HEK293 (cell line): Measurements from ENCODE around the gene NDUFS7.

Experiments used
- EGR2 ChIP-seq: fragments of 450-650 bp; formaldehyde crosslinking; IDR thresholded peaks from 2 replicates; pipeline ENCODE4 v1.5.1; 2016; ENCODE audit warnings: low read depth, missing biosample characterization, missing genetic modification characterization
- KLF16 ChIP-seq: fragments of 450-650 bp; formaldehyde crosslinking; IDR thresholded peaks from 2 replicates; pipeline ENCODE4 v1.5.1; 2017; ENCODE audit warnings: missing biosample characterization, missing genetic modification characterization
- KLF8 ChIP-seq: fragments of 450-650 bp; formaldehyde crosslinking; IDR thresholded peaks from 2 replicates; pipeline ENCODE4 v1.5.1; 2016; ENCODE audit warnings: missing biosample characterization, missing genetic modification characterization
- SETDB1 ChIP-seq: IDR thresholded peaks from one replicate; pipeline ENCODE4 v1.6.1; 2017; ENCODE audit warnings: mild to moderate bottlenecking, low read length, moderate library complexity, mixed read lengths; ENCODE audit not compliant: insufficient read length
- TRIM28 ChIP-seq: IDR thresholded peaks from 2 replicates; pipeline ENCODE4 v1.6.1; 2011; ENCODE audit warnings: low read length, control low read depth, borderline replicate concordance
- ZBTB48 ChIP-seq: fragments of 450-650 bp; formaldehyde crosslinking; IDR thresholded peaks from 2 replicates; pipeline ENCODE4 v1.5.1; 2016; ENCODE audit warnings: missing biosample characterization, missing genetic modification characterization
- ZFP41 ChIP-seq: fragments of 450-650 bp; formaldehyde crosslinking; IDR thresholded peaks from 2 replicates; pipeline ENCODE4 v1.5.1; 2016; ENCODE audit warnings: missing biosample characterization, missing genetic modification characterization, borderline replicate concordance
- ZIC2 ChIP-seq: fragments of 450-650 bp; formaldehyde crosslinking; IDR thresholded peaks from 2 replicates; pipeline ENCODE4 v1.5.1; 2016; ENCODE audit warnings: missing biosample characterization, missing genetic modification characterization
- ZNF10 ChIP-seq: fragments of 450-650 bp; formaldehyde crosslinking; IDR thresholded peaks from 2 replicates; pipeline ENCODE4 v1.5.1; 2017; ENCODE audit warnings: missing biosample characterization, missing genetic modification characterization
- ZNF112 ChIP-seq: fragments of 450-650 bp; formaldehyde crosslinking; IDR thresholded peaks from 2 replicates; pipeline ENCODE4 v1.5.0; 2017; ENCODE audit warnings: missing biosample characterization, missing genetic modification characterization
- ZNF114 ChIP-seq: fragments of 450-650 bp; formaldehyde crosslinking; IDR thresholded peaks from 2 replicates; pipeline ENCODE4 v1.5.0; 2017; ENCODE audit warnings: missing biosample characterization, missing genetic modification characterization
- ZNF174 ChIP-seq: fragments of 450-650 bp; formaldehyde crosslinking; IDR thresholded peaks from 2 replicates; pipeline ENCODE4 v1.5.0; 2017; ENCODE audit warnings: missing biosample characterization, mild to moderate bottlenecking, missing genetic modification characterization
- ZNF175 ChIP-seq: fragments of 450-650 bp; formaldehyde crosslinking; IDR thresholded peaks from 2 replicates; pipeline ENCODE4 v1.5.1; 2016; ENCODE audit warnings: missing biosample characterization, missing genetic modification characterization
- ZNF214 ChIP-seq: fragments of 450-650 bp; formaldehyde crosslinking; IDR thresholded peaks from 2 replicates; pipeline ENCODE4 v1.5.1; 2017; ENCODE audit warnings: missing biosample characterization, mild to moderate bottlenecking, missing genetic modification characterization, borderline replicate concordance
- ZNF239 ChIP-seq: fragments of 450-650 bp; formaldehyde crosslinking; IDR thresholded peaks from 2 replicates; pipeline ENCODE4 v1.5.1; 2016; ENCODE audit warnings: missing biosample characterization, missing genetic modification characterization
- ZNF311 ChIP-seq: fragments of 450-650 bp; formaldehyde crosslinking; IDR thresholded peaks from 2 replicates; pipeline ENCODE4 v1.5.1; 2017; ENCODE audit warnings: missing biosample characterization, missing genetic modification characterization, borderline replicate concordance
- ZNF37A ChIP-seq: fragments of 450-650 bp; IDR thresholded peaks from 2 replicates; pipeline ENCODE4 v1.5.1; 2018; ENCODE audit warnings: missing biosample characterization, missing genetic modification characterization
- ZNF549 ChIP-seq: fragments of 450-650 bp; IDR thresholded peaks from 2 replicates; pipeline ENCODE4 v1.5.1; 2018; ENCODE audit warnings: missing biosample characterization, missing genetic modification characterization, mild to moderate bottlenecking, inconsistent platforms, moderate library complexity
- ZNF571 ChIP-seq: fragments of 450-650 bp; formaldehyde crosslinking; IDR thresholded peaks from 2 replicates; pipeline ENCODE4 v1.5.0; 2017; ENCODE audit warnings: missing biosample characterization, missing genetic modification characterization
- ZNF610 ChIP-seq: fragments of 450-650 bp; formaldehyde crosslinking; IDR thresholded peaks from 2 replicates; pipeline ENCODE4 v1.5.1; 2016; ENCODE audit warnings: missing biosample characterization, missing genetic modification characterization, borderline replicate concordance
- ZNF654 ChIP-seq: fragments of 450-650 bp; formaldehyde crosslinking; IDR thresholded peaks from 2 replicates; pipeline ENCODE4 v1.5.1; 2016; ENCODE audit warnings: low read depth, missing biosample characterization, missing genetic modification characterization
- ZNF660 ChIP-seq: fragments of 450-650 bp; IDR thresholded peaks from 2 replicates; pipeline ENCODE4 v1.5.1; 2018; ENCODE audit warnings: missing biosample characterization, mild to moderate bottlenecking, missing genetic modification characterization
- ZNF791 ChIP-seq: fragments of 450-650 bp; formaldehyde crosslinking; IDR thresholded peaks from 2 replicates; pipeline ENCODE4 v1.5.1; 2016; ENCODE audit warnings: missing biosample characterization, missing genetic modification characterization
- ZXDB ChIP-seq: fragments of 450-650 bp; formaldehyde crosslinking; IDR thresholded peaks from 2 replicates; pipeline ENCODE4 v1.5.1; 2016; ENCODE audit warnings: missing biosample characterization, missing genetic modification characterization
- TF ChIP-seq, protein P1 (sequence below): fragments of 450-650 bp; formaldehyde crosslinking; IDR thresholded peaks from 2 replicates; pipeline ENCODE4 v1.5.1; 2016; ENCODE audit warnings: missing biosample characterization, missing genetic modification characterization
- TF ChIP-seq, protein P2 (sequence below): fragments of 450-650 bp; formaldehyde crosslinking; IDR thresholded peaks from 2 replicates; pipeline ENCODE4 v1.5.1; 2016; ENCODE audit warnings: missing biosample characterization, missing genetic modification characterization
- TF ChIP-seq, protein P3 (sequence below): fragments of 450-650 bp; formaldehyde crosslinking; IDR thresholded peaks from 2 replicates; pipeline ENCODE4 v1.5.1; 2016; ENCODE audit warnings: missing biosample characterization, missing genetic modification characterization
- TF ChIP-seq, protein P4 (sequence below): fragments of 450-650 bp; formaldehyde crosslinking; IDR thresholded peaks from 2 replicates; pipeline ENCODE4 v1.5.1; 2016; ENCODE audit warnings: missing biosample characterization, missing genetic modification characterization
- TF ChIP-seq, protein P5 (sequence below): fragments of 450-650 bp; formaldehyde crosslinking; IDR thresholded peaks from 2 replicates; pipeline ENCODE4 v1.5.1; 2016; ENCODE audit warnings: missing biosample characterization, missing genetic modification characterization
- TF ChIP-seq, protein P6 (sequence below): fragments of 450-650 bp; formaldehyde crosslinking; IDR thresholded peaks from 2 replicates; pipeline ENCODE4 v1.5.1; 2016; ENCODE audit warnings: missing biosample characterization, missing genetic modification characterization

Gene NDUFS7

DNA sequence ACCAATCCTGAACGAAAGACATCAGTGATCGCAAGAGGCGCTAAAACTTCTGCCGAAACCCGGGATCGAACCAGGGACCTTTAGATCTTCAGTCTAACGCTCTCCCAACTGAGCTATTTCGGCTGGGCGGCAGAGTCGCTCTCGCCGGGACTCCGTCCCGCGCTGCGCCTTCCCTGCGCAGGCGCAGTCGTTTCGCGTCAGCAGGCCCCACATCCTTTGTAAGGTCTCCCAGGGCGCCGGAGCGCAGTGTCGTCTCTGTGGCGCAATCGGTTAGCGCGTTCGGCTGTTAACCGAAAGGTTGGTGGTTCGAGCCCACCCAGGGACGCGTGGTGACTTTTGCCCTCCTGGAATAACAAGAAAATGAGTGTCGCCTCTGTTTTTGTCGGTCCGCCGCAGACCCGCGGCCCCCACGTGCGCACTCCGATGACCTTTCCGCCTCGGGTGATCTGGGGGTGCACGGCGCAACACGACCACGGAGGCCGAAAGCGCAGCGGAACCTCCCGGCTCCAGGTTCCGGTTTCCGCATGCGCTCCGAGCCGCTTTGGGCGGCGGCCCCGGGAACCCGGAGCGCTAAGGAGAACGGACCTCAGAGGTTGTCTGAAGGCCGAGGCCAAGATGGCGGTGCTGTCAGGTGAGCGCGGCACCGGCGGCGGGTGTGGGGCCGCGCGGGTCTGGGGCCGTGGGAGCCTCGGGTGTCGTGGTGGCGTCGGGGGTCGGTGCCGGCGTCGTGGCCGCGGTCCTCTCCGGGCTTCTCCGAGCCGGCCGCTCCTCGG, at the start of gene NDUFS7 (continued):
- TF ChIP-seq, protein P1, sequence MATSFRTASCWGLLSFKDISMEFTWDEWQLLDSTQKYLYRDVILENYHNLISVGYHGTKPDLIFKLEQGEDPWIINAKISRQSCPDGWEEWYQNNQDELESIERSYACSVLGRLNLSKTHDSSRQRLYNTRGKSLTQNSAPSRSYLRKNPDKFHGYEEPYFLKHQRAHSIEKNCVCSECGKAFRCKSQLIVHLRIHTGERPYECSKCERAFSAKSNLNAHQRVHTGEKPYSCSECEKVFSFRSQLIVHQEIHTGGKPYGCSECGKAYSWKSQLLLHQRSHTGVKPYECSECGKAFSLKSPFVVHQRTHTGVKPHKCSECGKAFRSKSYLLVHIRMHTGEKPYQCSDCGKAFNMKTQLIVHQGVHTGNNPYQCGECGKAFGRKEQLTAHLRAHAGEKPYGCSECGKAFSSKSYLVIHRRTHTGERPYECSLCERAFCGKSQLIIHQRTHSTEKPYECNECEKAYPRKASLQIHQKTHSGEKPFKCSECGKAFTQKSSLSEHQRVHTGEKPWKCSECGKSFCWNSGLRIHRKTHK (tag by site-specific recombination), result no peak; the same call in 1 of the 2 replicates
- TF ChIP-seq KLF8, result peak; percentile 99
- no peak for TF ChIP-seq ZNF791 (tag by site-specific recombination)
- TF ChIP-seq, protein P2, sequence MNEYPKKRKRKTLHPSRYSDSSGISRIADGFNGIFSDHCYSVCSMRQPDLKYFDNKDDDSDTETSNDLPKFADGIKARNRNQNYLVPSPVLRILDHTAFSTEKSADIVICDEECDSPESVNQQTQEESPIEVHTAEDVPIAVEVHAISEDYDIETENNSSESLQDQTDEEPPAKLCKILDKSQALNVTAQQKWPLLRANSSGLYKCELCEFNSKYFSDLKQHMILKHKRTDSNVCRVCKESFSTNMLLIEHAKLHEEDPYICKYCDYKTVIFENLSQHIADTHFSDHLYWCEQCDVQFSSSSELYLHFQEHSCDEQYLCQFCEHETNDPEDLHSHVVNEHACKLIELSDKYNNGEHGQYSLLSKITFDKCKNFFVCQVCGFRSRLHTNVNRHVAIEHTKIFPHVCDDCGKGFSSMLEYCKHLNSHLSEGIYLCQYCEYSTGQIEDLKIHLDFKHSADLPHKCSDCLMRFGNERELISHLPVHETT (tag by site-specific recombination), result peak; percentile 100
- TF ChIP-seq EGR2, result peak; percentile 63
- peak; percentile 15 for TF ChIP-seq ZBTB48
- TF ChIP-seq ZNF610 (tag by site-specific recombination), result peak; percentile 94
- TF ChIP-seq ZNF311 (tag by site-specific recombination), result no peak
- TF ChIP-seq ZNF10 (tag by site-specific recombination), result peak; percentile 59
- peak; percentile 90; the same call in 1 of the 2 replicates for TF ChIP-seq ZNF174 (tag by site-specific recombination)
- no peak for TF ChIP-seq SETDB1
- TF ChIP-seq ZNF660 (tag by site-specific recombination), result peak; percentile 99
- no peak; the same call in 1 of the 2 replicates for TF ChIP-seq ZNF654
- TF ChIP-seq, protein P3, sequence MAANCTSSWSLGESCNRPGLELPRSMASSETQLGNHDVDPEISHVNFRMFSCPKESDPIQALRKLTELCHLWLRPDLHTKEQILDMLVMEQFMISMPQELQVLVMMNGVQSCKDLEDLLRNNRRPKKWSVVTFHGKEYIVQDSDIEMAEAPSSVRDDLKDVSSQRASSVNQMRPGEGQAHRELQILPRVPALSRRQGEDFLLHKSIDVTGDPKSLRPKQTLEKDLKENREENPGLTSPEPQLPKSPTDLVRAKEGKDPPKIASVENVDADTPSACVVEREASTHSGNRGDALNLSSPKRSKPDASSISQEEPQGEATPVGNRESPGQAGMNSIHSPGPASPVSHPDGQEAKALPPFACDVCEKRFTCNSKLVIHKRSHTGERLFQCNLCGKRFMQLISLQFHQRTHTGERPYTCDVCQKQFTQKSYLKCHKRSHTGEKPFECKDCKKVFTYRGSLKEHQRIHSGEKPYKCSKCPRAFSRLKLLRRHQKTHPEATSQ, result peak; percentile 100
- no peak for TF ChIP-seq ZNF112 (tag by site-specific recombination)
- peak; percentile 97 for TF ChIP-seq KLF16
- peak; percentile 48; the same call in 1 of the 2 replicates for TF ChIP-seq ZNF37A
- peak; percentile 76; the same call in 1 of the 2 replicates for TF ChIP-seq ZNF214 (tag by site-specific recombination)
- TF ChIP-seq, protein P4, sequence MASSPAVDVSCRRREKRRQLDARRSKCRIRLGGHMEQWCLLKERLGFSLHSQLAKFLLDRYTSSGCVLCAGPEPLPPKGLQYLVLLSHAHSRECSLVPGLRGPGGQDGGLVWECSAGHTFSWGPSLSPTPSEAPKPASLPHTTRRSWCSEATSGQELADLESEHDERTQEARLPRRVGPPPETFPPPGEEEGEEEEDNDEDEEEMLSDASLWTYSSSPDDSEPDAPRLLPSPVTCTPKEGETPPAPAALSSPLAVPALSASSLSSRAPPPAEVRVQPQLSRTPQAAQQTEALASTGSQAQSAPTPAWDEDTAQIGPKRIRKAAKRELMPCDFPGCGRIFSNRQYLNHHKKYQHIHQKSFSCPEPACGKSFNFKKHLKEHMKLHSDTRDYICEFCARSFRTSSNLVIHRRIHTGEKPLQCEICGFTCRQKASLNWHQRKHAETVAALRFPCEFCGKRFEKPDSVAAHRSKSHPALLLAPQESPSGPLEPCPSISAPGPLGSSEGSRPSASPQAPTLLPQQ (tag by site-specific recombination), result peak; percentile 97
- no peak for TF ChIP-seq ZNF175 (tag by site-specific recombination)
- no peak for TF ChIP-seq ZNF571
- peak; percentile 53 for TF ChIP-seq ZIC2 (tag by site-specific recombination)
- no peak for TF ChIP-seq ZNF549 (tag by site-specific recombination)
- TF ChIP-seq, protein P5, sequence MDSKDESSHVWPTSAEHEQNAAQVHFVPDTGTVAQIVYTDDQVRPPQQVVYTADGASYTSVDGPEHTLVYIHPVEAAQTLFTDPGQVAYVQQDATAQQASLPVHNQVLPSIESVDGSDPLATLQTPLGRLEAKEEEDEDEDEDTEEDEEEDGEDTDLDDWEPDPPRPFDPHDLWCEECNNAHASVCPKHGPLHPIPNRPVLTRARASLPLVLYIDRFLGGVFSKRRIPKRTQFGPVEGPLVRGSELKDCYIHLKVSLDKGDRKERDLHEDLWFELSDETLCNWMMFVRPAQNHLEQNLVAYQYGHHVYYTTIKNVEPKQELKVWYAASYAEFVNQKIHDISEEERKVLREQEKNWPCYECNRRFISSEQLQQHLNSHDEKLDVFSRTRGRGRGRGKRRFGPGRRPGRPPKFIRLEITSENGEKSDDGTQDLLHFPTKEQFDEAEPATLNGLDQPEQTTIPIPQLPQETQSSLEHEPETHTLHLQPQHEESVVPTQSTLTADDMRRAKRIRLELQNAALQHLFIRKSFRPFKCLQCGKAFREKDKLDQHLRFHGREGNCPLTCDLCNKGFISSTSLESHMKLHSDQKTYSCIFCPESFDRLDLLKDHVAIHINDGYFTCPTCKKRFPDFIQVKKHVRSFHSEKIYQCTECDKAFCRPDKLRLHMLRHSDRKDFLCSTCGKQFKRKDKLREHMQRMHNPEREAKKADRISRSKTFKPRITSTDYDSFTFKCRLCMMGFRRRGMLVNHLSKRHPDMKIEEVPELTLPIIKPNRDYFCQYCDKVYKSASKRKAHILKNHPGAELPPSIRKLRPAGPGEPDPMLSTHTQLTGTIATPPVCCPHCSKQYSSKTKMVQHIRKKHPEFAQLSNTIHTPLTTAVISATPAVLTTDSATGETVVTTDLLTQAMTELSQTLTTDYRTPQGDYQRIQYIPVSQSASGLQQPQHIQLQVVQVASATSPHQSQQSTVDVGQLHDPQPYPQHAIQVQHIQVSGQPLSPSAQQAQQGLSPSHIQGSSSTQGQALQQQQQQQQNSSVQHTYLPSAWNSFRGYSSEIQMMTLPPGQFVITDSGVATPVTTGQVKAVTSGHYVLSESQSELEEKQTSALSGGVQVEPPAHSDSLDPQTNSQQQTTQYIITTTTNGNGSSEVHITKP, result peak; percentile 73
- TF ChIP-seq ZNF239 (tag by site-specific recombination), result peak; percentile 88
- TF ChIP-seq, protein P6, sequence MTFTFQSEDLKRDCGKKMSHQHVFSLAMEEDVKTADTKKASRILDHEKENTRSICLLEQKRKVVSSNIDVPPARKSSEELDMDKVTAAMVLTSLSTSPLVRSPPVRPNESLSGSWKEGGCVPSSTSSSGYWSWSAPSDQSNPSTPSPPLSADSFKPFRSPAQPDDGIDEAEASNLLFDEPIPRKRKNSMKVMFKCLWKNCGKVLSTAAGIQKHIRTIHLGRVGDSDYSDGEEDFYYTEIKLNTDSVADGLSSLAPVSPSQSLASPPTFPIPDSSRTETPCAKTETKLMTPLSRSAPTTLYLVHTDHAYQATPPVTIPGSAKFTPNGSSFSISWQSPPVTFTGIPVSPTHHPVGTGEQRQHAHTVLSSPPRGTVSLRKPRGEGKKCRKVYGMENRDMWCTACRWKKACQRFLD (tag by site-specific recombination), result peak; percentile 15; the same call in 1 of the 2 replicates
- peak; percentile 99 for TF ChIP-seq ZXDB (tag by site-specific recombination)
- TF ChIP-seq ZFP41, result peak; percentile 99
- TF ChIP-seq TRIM28, result peak; percentile 88
- no peak; the same call in 1 of the 2 replicates for TF ChIP-seq ZNF114 (tag by site-specific recombination)
